Kidney glomerular epithelial cell (primary cell): ENCODE results near the gene DPPA2.

ENCODE experiments used
- DNase-seq: peaks from one replicate; lab custom pipeline; 2025; lab: John Stamatoyannopoulos, UW

DPPA2 gene

GRCh38 chr3:109325109-109325508 lies 8.8 kb upstream of the DPPA2 start:
- no peak for DNase-seq

GRCh38 chr3:109313061-109313460 lies 3.3 kb downstream of the DPPA2 start:
- DNase-seq: no peak

- no peak for DNase-seq
Measured at GRCh38 chr3:109297496-109297895, 18.8 kb downstream of the DPPA2 start.

- no peak for DNase-seq
Measured at GRCh38 chr3:109284071-109284470, 32.2 kb downstream of the DPPA2 start.

DNA sequence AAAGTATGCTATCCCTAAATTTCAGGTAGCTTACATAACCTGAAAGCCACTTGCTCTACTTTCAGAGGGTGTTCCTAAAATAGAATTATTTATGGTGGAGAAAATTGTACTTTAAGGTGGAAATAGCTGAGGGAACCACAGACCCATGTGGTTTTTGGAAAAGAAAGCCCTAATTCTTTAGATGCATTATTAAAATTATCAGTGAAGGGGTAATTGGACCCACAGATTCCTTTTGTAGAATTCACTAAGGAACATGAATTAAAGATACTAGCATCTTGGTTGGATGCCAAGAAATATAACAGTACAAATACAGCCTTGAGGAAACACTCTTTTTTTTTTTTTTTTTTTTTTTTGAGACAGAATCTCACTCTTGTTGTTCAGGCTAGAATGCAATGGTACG lies 37.8 kb downstream of the DPPA2 start:
- DNase-seq: no peak

GRCh38 chr3:109278141-109278540 lies 38.2 kb downstream of the DPPA2 start:
- DNase-seq: no peak

- DNase-seq: peak; percentile 76
Measured at GRCh38 chr3:109275702-109276293, 40.5 kb downstream of the DPPA2 start.

DNA sequence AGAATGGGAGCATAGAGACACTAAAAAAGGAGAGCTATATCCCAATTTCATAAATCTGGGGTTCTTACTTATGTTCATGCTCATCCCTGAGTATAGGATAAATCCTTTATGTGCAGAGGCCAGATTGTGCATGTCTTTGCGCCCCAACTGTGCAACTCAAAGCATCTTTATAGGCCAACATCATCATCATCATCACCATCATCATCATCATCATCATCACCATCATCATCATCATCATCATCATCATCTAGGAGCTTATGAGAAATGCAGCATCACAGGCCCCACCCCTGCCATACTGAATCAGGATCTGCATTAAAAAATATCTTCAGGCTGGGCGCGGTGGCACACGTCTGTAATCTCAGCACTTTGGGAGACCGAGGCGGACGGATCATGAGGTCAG lies 45.5 kb downstream of the DPPA2 start:
- no peak for DNase-seq

DNA sequence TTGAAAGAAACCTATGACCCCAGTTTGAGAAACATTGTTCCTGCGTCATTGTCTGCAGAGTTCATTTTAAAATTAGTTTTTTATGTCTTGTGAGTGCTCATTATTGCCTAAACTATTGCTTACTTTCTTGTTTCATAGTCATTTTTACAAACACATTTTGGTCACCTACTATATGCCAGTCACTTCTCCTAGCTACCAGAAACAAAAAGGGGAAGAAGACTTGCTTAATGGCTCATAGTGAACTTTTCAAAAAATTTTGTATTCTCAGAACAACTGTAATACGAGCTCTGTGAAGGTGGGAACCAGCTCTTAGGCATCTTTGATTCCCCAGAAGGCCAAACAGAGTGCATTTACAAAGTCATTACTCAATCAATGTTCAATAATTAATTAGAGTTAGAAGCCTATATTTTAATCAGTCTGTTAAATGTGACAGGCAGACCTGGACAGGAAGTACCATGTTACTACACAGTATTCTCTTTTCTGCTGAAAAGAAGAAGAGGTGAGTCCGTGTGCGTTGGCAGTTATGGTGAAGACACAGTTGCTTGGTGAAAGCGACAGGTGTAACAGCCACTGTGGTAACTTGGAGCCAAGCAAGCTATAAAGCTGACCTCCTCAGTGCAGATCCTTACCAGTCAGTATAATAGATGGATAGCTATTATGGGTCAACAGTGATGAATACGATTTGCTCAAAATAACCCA lies 46.6 kb downstream of the DPPA2 start:
- no peak for DNase-seq

DNA sequence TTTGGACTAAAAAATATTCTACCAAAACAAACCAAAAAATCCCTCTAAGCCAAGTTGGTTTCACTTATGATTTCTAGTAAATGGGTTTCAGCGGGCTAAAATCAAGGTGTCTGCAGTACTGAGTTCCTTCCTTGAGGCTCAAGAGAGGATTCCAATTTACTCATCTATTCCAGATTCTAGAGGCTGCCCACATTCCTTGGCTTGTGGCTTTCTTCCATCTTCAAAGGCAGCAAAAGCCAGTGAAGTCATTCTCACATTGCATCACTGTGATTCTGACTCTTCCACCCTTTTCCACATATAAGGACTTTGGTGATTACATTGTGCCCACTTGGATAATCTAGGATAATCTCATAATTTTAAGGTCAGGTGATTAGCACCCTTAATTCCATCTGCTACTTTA lies 48.1 kb downstream of the DPPA2 start:
- DNase-seq: no peak

GRCh38 chr3:109265295-109265694 lies 51.0 kb downstream of the DPPA2 start:
- no peak for DNase-seq

DNA sequence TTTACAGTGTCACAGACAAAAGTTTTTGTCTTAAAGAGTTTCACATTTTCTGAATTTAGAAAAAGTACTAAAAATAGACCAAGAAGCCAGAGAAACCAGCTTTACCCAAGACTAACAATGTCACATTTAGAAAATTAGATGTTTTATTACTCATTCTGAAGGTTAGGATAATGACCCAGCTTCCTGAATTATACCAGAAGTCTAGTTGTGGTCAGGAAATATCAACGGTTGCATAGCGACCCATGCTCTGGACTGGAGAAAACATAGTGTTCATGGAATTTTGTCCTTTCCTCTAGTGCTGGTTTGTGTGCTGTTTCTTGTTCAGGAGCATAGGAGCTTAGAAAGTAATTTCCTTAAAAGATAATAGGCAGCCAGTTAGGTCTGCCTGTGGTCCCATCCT lies 59.0 kb downstream of the DPPA2 start:
- peak; percentile 76 for DNase-seq

- DNase-seq: no peak
Measured at GRCh38 chr3:109254770-109255169, 61.5 kb downstream of the DPPA2 start.

- DNase-seq: no peak
Measured at GRCh38 chr3:109252641-109253040, 63.7 kb downstream of the DPPA2 start.
